K562 (cell line): ENCODE results near the gene TRMT1. TPM values are rescaled to one million over a fixed set of nuclear protein-coding genes. Genes with fewer than 3 reads are reported as not detected.

ENCODE experiments used
- C11orf30 ChIP-seq: fragments of 450-650 bp; IDR thresholded peaks from 2 replicates; pipeline ENCODE4 v1.6.1; 2016; ENCODE audit warnings: low read depth, mild to moderate bottlenecking
- CHD2 ChIP-seq: IDR thresholded peaks from 2 replicates; pipeline ENCODE4 v1.6.1; 2011; ENCODE audit warnings: low read depth, low read length
- FOXJ2 ChIP-seq: fragments of 200-800 bp; sonication (Bioruptor generic); IDR thresholded peaks from 2 replicates; pipeline ENCODE4 v1.6.1; 2016; ENCODE audit warnings: missing genetic modification characterization, missing compliant biosample characterization
- HNRNPH1 ChIP-seq: fragments of 200-400 bp; formaldehyde crosslinking; optimal IDR thresholded peaks from 2 replicates; pipeline ENCODE3; 2017; ENCODE audit warnings: low read depth, mild to moderate bottlenecking, low read length, moderate library complexity
- IFI16 ChIP-seq: fragments of 250-450 bp; sonication (Bioruptor Pico); IDR thresholded peaks from 2 replicates; pipeline ENCODE4 v2.1.2; 2022; ENCODE audit warnings: mild to moderate bottlenecking, inconsistent platforms
- MAZ ChIP-seq, 2 experiments: fragments of 450-650 bp in 1 of 2; sonication (generic) in 1 of 2; formaldehyde crosslinking; IDR thresholded peaks in 1 of 2; conservative IDR thresholded peaks in 1 of 2; 2 replicates each; pipeline versions ENCODE4 v1.4.0 to v1.5.0; 2020; ENCODE audit warnings: mild to moderate bottlenecking in 1 of 2, missing genetic modification reagents in 1 of 2
- MEIS2 ChIP-seq: fragments of 450-650 bp; IDR thresholded peaks from 2 replicates; pipeline ENCODE4 v1.6.1; 2014; ENCODE audit warnings: mild to moderate bottlenecking; ENCODE audit not compliant: partially characterized antibody
- SMARCA4 ChIP-seq: fragments of 450-650 bp; IDR thresholded peaks from 2 replicates; pipeline ENCODE4 v1.6.1; 2016
- polyA plus RNA-seq, 8 experiments: library from polyadenylated mRNA; depleted of rRNA in 4 of 8; stranded (reverse) in 5 of 8; unstranded in 3 of 8; fragments of >200 nt; fragmentation: Nextera tagmentation in 2 of 8; fragmentation: Illumina TruSeq in 1 of 8; extraction: Ambion mirVana in 2 of 8; extraction: Trizol in 1 of 8; gene quantifications; 2 replicates each; pipeline versions ENCODE4 v1.2.1 to v1.2.3, GENCODE V29; 2011 to 2014; ENCODE audit warnings: inconsistent platforms in 1 of 8, missing spikeins in 1 of 8
- total RNA-seq, 7 experiments: library from RNA; depleted of rRNA in 6 of 7; stranded (reverse); fragments of >200 nt in 6 of 7; fragmentation: Illumina TruSeq in 2 of 7; extraction: Trizol in 2 of 7; gene quantifications; 2 replicates each; pipeline versions ENCODE4 v1.2.1 to v1.2.3, GENCODE V29; 2011 to 2021; ENCODE audit warnings: low replicate concordance in 1 of 7
- TF ChIP-seq, protein P1 (sequence below): fragments of 450-650 bp; IDR thresholded peaks from 2 replicates; pipeline ENCODE4 v1.6.1; 2016; ENCODE audit warnings: mild to moderate bottlenecking, moderate library complexity
- TF ChIP-seq, protein P2 (sequence below): fragments of 200-800 bp; sonication (Bioruptor generic); IDR thresholded peaks from 2 replicates; pipeline ENCODE4 v1.6.1; 2016; ENCODE audit warnings: missing genetic modification characterization, missing compliant biosample characterization
- TF ChIP-seq, protein P3 (sequence below): fragments of 250-450 bp; sonication (Bioruptor Pico); IDR thresholded peaks from 2 replicates; pipeline ENCODE4 v1.5.0; 2021

Gene TRMT1
- total and polyA plus RNA-seq, 9 of the 15 experiments (the other 6 are each of a cell fraction or from before 2014, with no cell fraction given): 5.8 to 158 (median 54.3) TPM

DNA sequence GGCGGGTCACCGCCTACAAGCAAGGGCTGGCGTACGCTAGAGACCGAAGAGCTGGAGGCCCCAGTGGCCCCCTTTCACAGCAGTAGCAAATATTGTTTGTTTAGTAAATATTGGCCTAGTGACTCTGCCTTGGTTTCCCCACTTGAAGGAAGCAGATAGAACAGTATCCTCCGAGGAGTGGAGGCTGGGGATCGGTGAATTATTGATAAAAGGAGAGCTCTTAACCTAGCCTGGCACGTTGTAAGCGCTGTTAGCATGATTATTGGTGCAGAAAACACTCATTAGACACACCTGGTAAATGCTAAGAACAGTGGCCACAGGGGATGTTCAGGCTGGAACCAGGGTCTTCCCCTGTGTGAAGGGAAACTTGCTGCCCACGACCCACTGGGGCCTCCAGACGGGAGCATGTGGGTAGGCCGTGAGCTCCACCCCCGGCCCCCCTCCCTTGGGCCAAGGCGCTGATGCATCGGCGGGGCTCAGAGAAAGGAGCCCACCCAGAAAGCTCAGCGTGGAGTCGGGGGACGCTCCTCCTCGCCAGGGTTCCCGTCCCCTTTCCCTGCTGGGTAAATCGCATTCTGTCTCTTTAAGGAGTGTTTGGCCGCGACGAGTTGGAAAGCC is 35.9 kb upstream of the TRMT1 start (continued):
- TF ChIP-seq, protein P1, sequence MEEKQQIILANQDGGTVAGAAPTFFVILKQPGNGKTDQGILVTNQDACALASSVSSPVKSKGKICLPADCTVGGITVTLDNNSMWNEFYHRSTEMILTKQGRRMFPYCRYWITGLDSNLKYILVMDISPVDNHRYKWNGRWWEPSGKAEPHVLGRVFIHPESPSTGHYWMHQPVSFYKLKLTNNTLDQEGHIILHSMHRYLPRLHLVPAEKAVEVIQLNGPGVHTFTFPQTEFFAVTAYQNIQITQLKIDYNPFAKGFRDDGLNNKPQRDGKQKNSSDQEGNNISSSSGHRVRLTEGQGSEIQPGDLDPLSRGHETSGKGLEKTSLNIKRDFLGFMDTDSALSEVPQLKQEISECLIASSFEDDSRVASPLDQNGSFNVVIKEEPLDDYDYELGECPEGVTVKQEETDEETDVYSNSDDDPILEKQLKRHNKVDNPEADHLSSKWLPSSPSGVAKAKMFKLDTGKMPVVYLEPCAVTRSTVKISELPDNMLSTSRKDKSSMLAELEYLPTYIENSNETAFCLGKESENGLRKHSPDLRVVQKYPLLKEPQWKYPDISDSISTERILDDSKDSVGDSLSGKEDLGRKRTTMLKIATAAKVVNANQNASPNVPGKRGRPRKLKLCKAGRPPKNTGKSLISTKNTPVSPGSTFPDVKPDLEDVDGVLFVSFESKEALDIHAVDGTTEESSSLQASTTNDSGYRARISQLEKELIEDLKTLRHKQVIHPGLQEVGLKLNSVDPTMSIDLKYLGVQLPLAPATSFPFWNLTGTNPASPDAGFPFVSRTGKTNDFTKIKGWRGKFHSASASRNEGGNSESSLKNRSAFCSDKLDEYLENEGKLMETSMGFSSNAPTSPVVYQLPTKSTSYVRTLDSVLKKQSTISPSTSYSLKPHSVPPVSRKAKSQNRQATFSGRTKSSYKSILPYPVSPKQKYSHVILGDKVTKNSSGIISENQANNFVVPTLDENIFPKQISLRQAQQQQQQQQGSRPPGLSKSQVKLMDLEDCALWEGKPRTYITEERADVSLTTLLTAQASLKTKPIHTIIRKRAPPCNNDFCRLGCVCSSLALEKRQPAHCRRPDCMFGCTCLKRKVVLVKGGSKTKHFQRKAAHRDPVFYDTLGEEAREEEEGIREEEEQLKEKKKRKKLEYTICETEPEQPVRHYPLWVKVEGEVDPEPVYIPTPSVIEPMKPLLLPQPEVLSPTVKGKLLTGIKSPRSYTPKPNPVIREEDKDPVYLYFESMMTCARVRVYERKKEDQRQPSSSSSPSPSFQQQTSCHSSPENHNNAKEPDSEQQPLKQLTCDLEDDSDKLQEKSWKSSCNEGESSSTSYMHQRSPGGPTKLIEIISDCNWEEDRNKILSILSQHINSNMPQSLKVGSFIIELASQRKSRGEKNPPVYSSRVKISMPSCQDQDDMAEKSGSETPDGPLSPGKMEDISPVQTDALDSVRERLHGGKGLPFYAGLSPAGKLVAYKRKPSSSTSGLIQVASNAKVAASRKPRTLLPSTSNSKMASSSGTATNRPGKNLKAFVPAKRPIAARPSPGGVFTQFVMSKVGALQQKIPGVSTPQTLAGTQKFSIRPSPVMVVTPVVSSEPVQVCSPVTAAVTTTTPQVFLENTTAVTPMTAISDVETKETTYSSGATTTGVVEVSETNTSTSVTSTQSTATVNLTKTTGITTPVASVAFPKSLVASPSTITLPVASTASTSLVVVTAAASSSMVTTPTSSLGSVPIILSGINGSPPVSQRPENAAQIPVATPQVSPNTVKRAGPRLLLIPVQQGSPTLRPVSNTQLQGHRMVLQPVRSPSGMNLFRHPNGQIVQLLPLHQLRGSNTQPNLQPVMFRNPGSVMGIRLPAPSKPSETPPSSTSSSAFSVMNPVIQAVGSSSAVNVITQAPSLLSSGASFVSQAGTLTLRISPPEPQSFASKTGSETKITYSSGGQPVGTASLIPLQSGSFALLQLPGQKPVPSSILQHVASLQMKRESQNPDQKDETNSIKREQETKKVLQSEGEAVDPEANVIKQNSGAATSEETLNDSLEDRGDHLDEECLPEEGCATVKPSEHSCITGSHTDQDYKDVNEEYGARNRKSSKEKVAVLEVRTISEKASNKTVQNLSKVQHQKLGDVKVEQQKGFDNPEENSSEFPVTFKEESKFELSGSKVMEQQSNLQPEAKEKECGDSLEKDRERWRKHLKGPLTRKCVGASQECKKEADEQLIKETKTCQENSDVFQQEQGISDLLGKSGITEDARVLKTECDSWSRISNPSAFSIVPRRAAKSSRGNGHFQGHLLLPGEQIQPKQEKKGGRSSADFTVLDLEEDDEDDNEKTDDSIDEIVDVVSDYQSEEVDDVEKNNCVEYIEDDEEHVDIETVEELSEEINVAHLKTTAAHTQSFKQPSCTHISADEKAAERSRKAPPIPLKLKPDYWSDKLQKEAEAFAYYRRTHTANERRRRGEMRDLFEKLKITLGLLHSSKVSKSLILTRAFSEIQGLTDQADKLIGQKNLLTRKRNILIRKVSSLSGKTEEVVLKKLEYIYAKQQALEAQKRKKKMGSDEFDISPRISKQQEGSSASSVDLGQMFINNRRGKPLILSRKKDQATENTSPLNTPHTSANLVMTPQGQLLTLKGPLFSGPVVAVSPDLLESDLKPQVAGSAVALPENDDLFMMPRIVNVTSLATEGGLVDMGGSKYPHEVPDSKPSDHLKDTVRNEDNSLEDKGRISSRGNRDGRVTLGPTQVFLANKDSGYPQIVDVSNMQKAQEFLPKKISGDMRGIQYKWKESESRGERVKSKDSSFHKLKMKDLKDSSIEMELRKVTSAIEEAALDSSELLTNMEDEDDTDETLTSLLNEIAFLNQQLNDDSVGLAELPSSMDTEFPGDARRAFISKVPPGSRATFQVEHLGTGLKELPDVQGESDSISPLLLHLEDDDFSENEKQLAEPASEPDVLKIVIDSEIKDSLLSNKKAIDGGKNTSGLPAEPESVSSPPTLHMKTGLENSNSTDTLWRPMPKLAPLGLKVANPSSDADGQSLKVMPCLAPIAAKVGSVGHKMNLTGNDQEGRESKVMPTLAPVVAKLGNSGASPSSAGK: 0 out of 2 replicates have a peak, but pooled peaks have one; percentile 2
- TF ChIP-seq, protein P2, sequence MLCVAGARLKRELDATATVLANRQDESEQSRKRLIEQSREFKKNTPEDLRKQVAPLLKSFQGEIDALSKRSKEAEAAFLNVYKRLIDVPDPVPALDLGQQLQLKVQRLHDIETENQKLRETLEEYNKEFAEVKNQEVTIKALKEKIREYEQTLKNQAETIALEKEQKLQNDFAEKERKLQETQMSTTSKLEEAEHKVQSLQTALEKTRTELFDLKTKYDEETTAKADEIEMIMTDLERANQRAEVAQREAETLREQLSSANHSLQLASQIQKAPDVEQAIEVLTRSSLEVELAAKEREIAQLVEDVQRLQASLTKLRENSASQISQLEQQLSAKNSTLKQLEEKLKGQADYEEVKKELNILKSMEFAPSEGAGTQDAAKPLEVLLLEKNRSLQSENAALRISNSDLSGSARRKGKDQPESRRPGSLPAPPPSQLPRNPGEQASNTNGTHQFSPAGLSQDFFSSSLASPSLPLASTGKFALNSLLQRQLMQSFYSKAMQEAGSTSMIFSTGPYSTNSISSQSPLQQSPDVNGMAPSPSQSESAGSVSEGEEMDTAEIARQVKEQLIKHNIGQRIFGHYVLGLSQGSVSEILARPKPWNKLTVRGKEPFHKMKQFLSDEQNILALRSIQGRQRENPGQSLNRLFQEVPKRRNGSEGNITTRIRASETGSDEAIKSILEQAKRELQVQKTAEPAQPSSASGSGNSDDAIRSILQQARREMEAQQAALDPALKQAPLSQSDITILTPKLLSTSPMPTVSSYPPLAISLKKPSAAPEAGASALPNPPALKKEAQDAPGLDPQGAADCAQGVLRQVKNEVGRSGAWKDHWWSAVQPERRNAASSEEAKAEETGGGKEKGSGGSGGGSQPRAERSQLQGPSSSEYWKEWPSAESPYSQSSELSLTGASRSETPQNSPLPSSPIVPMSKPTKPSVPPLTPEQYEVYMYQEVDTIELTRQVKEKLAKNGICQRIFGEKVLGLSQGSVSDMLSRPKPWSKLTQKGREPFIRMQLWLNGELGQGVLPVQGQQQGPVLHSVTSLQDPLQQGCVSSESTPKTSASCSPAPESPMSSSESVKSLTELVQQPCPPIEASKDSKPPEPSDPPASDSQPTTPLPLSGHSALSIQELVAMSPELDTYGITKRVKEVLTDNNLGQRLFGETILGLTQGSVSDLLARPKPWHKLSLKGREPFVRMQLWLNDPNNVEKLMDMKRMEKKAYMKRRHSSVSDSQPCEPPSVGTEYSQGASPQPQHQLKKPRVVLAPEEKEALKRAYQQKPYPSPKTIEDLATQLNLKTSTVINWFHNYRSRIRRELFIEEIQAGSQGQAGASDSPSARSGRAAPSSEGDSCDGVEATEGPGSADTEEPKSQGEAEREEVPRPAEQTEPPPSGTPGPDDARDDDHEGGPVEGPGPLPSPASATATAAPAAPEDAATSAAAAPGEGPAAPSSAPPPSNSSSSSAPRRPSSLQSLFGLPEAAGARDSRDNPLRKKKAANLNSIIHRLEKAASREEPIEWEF (CRISPR knock-in tag): no peak
- TF ChIP-seq HNRNPH1: no peak
- TF ChIP-seq MEIS2: no peak
- TF ChIP-seq MAZ (CRISPR knock-in tag; conservative IDR thresholded peaks at IDR 0.05 in 1 of 2, IDR thresholded peaks at IDR 0.05 in 1 of 2): no peak
- TF ChIP-seq, protein P3, sequence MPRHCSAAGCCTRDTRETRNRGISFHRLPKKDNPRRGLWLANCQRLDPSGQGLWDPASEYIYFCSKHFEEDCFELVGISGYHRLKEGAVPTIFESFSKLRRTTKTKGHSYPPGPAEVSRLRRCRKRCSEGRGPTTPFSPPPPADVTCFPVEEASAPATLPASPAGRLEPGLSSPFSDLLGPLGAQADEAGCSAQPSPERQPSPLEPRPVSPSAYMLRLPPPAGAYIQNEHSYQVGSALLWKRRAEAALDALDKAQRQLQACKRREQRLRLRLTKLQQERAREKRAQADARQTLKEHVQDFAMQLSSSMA (CRISPR knock-in tag): no peak
- no peak for TF ChIP-seq C11orf30
- no peak for TF ChIP-seq CHD2
- no peak for TF ChIP-seq FOXJ2 (tag)
- no peak for TF ChIP-seq SMARCA4
- TF ChIP-seq IFI16: no peak
